GM18858 (cell line): ENCODE measurements around the gene ECI1.

ENCODE experiments used
- ATAC-seq: cut with Tn5 transposase; IDR thresholded peaks from one replicate; pipeline ENCODE4 v1.9.1; 2021; ENCODE audit not compliant: unreplicated experiment

ECI1 gene, protein sequence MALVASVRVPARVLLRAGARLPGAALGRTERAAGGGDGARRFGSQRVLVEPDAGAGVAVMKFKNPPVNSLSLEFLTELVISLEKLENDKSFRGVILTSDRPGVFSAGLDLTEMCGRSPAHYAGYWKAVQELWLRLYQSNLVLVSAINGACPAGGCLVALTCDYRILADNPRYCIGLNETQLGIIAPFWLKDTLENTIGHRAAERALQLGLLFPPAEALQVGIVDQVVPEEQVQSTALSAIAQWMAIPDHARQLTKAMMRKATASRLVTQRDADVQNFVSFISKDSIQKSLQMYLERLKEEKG

GRCh38 chr16:2251296-2252111 lies at the start of gene ECI1:
TSS of gene ECI1 (minus strand) at chr16:2251587. CDS start at chr16:2251566, 21 bp downstream.
- ATAC-seq, result peak; percentile 59

DNA sequence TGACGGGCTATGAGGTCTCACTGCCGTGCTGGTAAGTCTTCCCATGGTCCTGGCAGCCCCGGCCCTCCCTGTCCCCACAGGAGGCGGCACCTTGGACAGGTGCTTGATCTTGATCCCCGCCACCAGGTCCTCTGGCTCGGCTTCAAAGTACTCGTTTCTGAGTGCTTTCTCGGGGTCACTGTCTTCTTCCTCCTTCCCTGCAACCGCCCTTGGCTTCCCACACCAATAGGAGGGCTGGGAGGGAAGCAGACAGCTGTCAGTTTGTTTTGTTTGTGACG lies 48.5 kb upstream of the ECI1 start:
- no peak for ATAC-seq

DNA sequence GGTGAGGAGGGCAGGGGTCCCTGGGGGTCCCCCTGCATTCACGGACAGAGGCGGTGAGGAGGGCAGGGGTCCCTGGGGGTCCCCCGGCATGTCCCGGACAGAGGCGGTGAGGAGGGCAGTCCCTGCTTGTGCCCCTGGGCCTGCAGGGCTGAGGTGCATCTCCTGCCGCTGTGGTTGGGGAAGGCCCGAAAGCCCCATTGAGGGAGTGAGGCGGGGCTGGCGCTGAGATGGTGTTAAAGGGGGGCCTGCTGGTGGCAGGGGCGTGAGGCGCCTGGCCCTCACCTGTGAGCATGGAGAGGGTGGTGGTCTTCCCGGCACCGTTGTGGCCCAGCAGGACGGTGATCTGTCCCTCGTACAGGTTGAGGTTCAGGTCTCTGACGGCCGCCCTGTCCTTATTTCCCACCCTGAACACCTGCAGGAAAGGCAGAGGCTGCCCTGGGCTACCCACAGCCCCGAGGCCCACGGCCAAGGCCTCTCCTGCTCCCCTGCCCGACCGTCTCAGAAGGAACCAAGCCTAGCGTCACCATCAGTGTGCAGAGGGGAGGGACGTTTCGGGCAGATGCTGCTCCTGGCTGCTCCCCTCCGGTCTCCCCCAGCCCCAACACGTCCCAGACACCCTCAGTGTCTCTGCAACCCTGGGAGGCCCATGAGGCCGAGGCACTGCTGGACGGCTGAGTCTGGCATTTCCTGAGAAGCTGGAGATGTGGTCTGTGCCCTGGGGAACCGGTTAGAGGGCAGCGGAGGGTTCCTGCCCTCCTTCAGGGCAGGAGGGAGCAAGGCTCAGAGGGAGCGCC lies 47.9 kb upstream of the ECI1 start:
- no peak for ATAC-seq

GRCh38 chr16:2298621-2299020 lies 47.2 kb upstream of the ECI1 start:
- ATAC-seq, result no peak

- no peak for ATAC-seq
Observed at GRCh38 chr16:2297506-2297860, 46.1 kb upstream of the ECI1 start.

DNA sequence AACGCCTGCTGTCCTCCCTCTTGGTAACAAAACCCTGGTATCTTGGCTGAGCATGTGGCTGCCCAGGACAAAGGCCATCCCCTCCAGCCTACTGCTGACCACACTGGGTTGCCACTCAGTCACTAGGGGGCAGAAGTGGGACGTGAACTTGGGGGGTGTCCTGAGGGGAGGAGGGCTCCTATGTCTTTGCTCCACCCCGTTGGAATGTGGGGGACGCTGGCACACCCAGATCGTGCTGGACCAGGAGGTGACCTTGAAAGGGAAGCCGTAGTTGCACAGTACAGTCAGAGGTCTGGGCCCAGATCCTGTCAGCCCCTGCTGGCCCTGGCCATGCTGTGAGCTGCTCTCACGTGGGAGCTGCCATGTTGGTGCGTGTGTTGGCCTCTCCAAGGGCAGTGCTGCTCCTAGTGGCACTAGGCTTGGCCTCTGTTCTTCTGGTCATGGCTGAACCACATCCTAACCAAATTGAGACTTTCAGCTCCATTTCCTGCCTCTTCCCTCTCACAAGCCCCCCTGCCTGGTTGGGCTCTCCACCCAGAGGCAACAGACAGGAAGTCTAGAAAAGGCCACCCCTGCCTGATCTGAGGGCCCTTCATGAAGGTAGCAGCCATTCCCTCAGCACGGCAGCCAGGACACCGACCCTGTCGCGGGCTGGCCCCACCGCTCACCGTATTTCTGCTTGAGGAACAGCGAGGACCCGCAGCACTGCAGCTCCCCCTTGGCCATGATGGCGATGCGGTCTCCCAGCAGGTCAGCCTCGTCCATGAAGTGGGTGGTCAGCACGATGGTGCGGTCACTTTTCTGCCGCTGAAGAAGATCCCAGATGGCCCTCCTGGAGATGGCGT lies 45.5 kb upstream of the ECI1 start:
- no peak for ATAC-seq

DNA sequence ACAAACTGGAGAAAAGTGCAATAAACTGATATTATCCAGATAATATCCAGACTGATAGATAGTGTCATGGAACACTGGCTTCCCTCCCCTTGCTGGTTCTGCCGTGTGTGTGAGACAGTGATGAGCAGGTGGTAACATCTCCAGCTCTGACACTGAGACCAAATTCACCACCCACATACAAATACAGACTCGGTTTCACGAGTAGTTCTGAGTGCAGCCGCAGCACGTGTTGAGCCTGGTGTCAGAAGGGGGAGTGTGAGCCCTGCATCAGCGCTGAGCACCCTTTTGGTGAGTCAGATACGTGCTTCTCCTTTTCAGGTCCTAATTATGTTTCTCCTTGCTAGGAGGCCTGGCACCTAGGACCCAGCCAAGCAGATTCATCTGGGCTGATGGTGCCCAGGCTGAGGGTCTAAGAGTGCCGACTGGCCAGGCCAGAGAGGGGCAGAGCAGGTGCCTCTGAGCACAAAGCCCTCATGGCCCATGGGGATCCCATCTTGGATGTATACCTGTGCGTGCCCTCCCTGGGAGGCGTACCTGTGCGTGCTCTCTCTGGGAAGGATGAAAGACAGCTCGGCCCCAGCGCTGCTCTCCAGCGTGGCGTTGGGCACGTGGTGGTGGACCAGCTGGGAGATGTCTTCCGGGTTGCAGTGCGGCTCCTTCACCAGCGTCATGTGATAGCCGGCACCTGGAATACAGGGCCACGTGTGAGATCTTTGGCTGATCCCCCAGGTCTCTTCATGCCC lies 43.8 kb upstream of the ECI1 start:
- peak; percentile 68 for ATAC-seq

GRCh38 chr16:2292221-2292620 lies 40.8 kb upstream of the ECI1 start:
- ATAC-seq, result no peak

GRCh38 chr16:2289282-2289681 lies 37.9 kb upstream of the ECI1 start:
- ATAC-seq, result no peak

GRCh38 chr16:2288726-2289125 lies 37.3 kb upstream of the ECI1 start:
- ATAC-seq, result no peak

- ATAC-seq, result no peak
Observed at GRCh38 chr16:2287916-2288547, 36.6 kb upstream of the ECI1 start.

GRCh38 chr16:2286550-2286949 lies 35.2 kb upstream of the ECI1 start:
- no peak for ATAC-seq

GRCh38 chr16:2285731-2286191 lies 34.4 kb upstream of the ECI1 start:
- ATAC-seq, result no peak

GRCh38 chr16:2284797-2285576 lies 33.6 kb upstream of the ECI1 start:
- no peak for ATAC-seq

- no peak for ATAC-seq
Observed at GRCh38 chr16:2284001-2284770, 32.8 kb upstream of the ECI1 start.

DNA sequence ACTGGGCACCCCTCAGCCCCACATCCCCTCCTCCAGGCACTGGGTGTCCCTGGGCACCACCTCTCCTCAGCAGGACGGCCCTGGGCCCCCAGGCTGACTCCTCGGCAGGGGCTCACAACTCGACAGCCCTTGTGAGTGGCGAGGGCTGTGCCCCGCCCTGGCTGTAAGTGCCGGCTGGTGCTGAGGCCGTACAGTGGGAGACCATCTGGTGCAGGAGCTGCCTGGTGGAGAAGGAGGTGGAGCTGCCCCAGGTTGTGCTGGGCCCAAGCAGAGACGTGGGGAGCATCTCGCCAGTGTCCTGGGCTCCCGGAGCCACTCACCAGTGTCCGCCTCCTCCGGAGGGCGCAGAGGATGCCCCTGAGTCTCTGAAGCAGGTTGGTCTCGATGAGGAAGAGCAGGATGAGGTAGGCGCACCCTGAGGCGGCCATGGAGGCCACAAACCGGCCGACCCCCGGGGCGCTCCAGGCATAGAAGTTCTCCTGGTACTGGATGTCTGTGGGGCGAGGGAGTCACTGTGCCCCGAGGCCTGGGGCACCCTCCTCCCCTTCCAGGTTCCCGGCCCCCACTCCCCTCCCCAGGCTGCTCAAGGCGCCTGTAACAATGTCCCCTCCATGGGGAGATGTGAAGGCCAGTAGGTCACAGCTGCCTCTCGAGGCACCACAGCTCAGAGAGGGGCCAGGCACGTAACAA lies 31.6 kb upstream of the ECI1 start:
- ATAC-seq, result no peak

DNA sequence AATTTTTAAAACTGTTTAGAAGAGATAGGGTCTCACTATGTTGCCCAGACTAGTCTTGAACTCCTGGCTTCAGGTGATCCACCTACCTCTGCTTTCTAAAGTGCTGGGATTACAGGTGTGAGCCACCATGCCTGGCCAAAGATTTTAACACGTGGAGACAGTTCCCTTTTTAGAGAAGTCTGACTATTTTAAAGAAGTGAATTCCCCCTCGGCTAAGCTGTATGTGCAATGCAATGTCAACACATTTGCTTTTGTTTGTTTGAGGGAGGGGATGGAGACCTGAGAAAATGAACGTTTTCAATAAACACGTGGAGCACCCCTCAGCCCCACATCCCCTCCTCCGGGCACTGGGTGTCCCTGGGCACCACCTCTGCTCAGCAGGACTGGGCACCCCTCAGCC lies 30.9 kb upstream of the ECI1 start:
- no peak for ATAC-seq
